ENCODE results near the gene TTLL1.

The TTLL1 gene

GRCh38 chr22:43088984-43089717 lies at the start of gene TTLL1:
TTLL1 (minus strand) TSS chr22:43089391; CDS start chr22:43075586, 13,805 bp downstream.
- Histone ChIP-seq H3K9ac (ENCODE audit: low read depth, low read length) (peak within 1 kb of the TSS; percentile 56), H3K4me3 (ENCODE audit: low read depth, low read length) (peak within 1 kb of the TSS; percentile 90), H3K4me1 (ENCODE audit: control insufficient read depth, insufficient read depth, low read length) (no peaks in the 10 kb centered on the region), H3K27me3 (ENCODE audit: control insufficient read depth, insufficient read depth, low read length) (no peaks in the 10 kb centered on the region), H3K36me3 (ENCODE audit: control insufficient read depth, insufficient read depth, low read length) (no peaks in the 10 kb centered on the region), H3K9me3 (ENCODE audit: control insufficient read depth, insufficient read depth, low read length) (no peaks in the 10 kb centered on the region)

GRCh38 chr22:43136801-43137200 lies 47.6 kb upstream of the TTLL1 start:
- H3K9ac ChIP-seq (ENCODE audit: low read depth, low read length): no peak overlapping the region
- H3K36me3 ChIP-seq (ENCODE audit: control insufficient read depth, insufficient read depth, low read length): peaks cover 25% of the 10 kb centered on the region
- no peaks in the 10 kb centered on the region for H3K9me3 ChIP-seq (ENCODE audit: control insufficient read depth, insufficient read depth, low read length)
- H3K4me3 ChIP-seq (ENCODE audit: low read depth, low read length): no peak overlapping the region
- H3K4me1 ChIP-seq (ENCODE audit: control insufficient read depth, insufficient read depth, low read length): no peaks in the 10 kb centered on the region
- H3K27me3 ChIP-seq (ENCODE audit: control insufficient read depth, insufficient read depth, low read length): no peaks in the 10 kb centered on the region

- Histone ChIP-seq H3K4me1 (ENCODE audit: control insufficient read depth, insufficient read depth, low read length) (no peaks in the 10 kb centered on the region), H3K27me3 (ENCODE audit: control insufficient read depth, insufficient read depth, low read length) (no peaks in the 10 kb centered on the region), H3K9me3 (ENCODE audit: control insufficient read depth, insufficient read depth, low read length) (no peaks in the 10 kb centered on the region), H3K4me3 (ENCODE audit: low read depth, low read length) (no peak overlapping the region), H3K36me3 (ENCODE audit: control insufficient read depth, insufficient read depth, low read length) (peaks cover 25% of the 10 kb centered on the region), H3K9ac (ENCODE audit: low read depth, low read length) (no peak overlapping the region)
Measured at GRCh38 chr22:43136255-43136654, 47.1 kb upstream of the TTLL1 start.

- Histone ChIP-seq H3K4me3 (ENCODE audit: low read depth, low read length) (no peak overlapping the region), H3K9ac (ENCODE audit: low read depth, low read length) (no peak overlapping the region), H3K9me3 (ENCODE audit: control insufficient read depth, insufficient read depth, low read length) (no peaks in the 10 kb centered on the region), H3K27me3 (ENCODE audit: control insufficient read depth, insufficient read depth, low read length) (no peaks in the 10 kb centered on the region), H3K36me3 (ENCODE audit: control insufficient read depth, insufficient read depth, low read length) (peaks cover 25% of the 10 kb centered on the region), H3K4me1 (ENCODE audit: control insufficient read depth, insufficient read depth, low read length) (no peaks in the 10 kb centered on the region)
Measured at GRCh38 chr22:43135565-43135964, 46.4 kb upstream of the TTLL1 start.

GRCh38 chr22:43134553-43134952 lies 45.4 kb upstream of the TTLL1 start:
- no peak overlapping the region for H3K9ac ChIP-seq (ENCODE audit: low read depth, low read length)
- H3K4me1 ChIP-seq (ENCODE audit: control insufficient read depth, insufficient read depth, low read length): peaks cover 2% of the 10 kb centered on the region

GRCh38 chr22:43133401-43133800 lies 44.2 kb upstream of the TTLL1 start:
- H3K36me3 ChIP-seq (ENCODE audit: control insufficient read depth, insufficient read depth, low read length): peaks cover 21% of the 10 kb centered on the region
- H3K27me3 ChIP-seq (ENCODE audit: control insufficient read depth, insufficient read depth, low read length): no peaks in the 10 kb centered on the region
- no peak overlapping the region for H3K9ac ChIP-seq (ENCODE audit: low read depth, low read length)
- peaks cover 4% of the 10 kb centered on the region for H3K4me1 ChIP-seq (ENCODE audit: control insufficient read depth, insufficient read depth, low read length)
- H3K4me3 ChIP-seq (ENCODE audit: low read depth, low read length): no peak overlapping the region
- no peaks in the 10 kb centered on the region for H3K9me3 ChIP-seq (ENCODE audit: control insufficient read depth, insufficient read depth, low read length)

More at GRCh38 chr22:43134553-43134952, 45.4 kb upstream of the TTLL1 start:
- no peaks in the 10 kb centered on the region for H3K27me3 ChIP-seq (ENCODE audit: control insufficient read depth, insufficient read depth, low read length)
- no peaks in the 10 kb centered on the region for H3K9me3 ChIP-seq (ENCODE audit: control insufficient read depth, insufficient read depth, low read length)
- peaks cover 25% of the 10 kb centered on the region for H3K36me3 ChIP-seq (ENCODE audit: control insufficient read depth, insufficient read depth, low read length)
- H3K4me3 ChIP-seq (ENCODE audit: low read depth, low read length): no peak overlapping the region

- no peaks in the 10 kb centered on the region for H3K9me3 ChIP-seq (ENCODE audit: control insufficient read depth, insufficient read depth, low read length)
- H3K4me3 ChIP-seq (ENCODE audit: low read depth, low read length): no peak overlapping the region
- peaks cover 4% of the 10 kb centered on the region for H3K4me1 ChIP-seq (ENCODE audit: control insufficient read depth, insufficient read depth, low read length)
- H3K36me3 ChIP-seq (ENCODE audit: control insufficient read depth, insufficient read depth, low read length): peaks cover 14% of the 10 kb centered on the region
- no peaks in the 10 kb centered on the region for H3K27me3 ChIP-seq (ENCODE audit: control insufficient read depth, insufficient read depth, low read length)
- H3K9ac ChIP-seq (ENCODE audit: low read depth, low read length): no peak overlapping the region
Measured at GRCh38 chr22:43131773-43132501, 42.7 kb upstream of the TTLL1 start.

GRCh38 chr22:43129426-43130425 lies 40.5 kb upstream of the TTLL1 start:
- Histone ChIP-seq H3K27me3 (ENCODE audit: control insufficient read depth, insufficient read depth, low read length) (no peaks in the 10 kb centered on the region), H3K36me3 (ENCODE audit: control insufficient read depth, insufficient read depth, low read length) (peaks cover 5% of the 10 kb centered on the region), H3K4me1 (ENCODE audit: control insufficient read depth, insufficient read depth, low read length) (peaks cover 4% of the 10 kb centered on the region), H3K9me3 (ENCODE audit: control insufficient read depth, insufficient read depth, low read length) (no peaks in the 10 kb centered on the region), H3K4me3 (ENCODE audit: low read depth, low read length) (no peak overlapping the region), H3K9ac (ENCODE audit: low read depth, low read length) (no peak overlapping the region)

- no peaks in the 10 kb centered on the region for H3K27me3 ChIP-seq (ENCODE audit: control insufficient read depth, insufficient read depth, low read length)
- H3K4me3 ChIP-seq (ENCODE audit: low read depth, low read length): no peak overlapping the region
- no peaks in the 10 kb centered on the region for H3K36me3 ChIP-seq (ENCODE audit: control insufficient read depth, insufficient read depth, low read length)
- H3K9ac ChIP-seq (ENCODE audit: low read depth, low read length): no peak overlapping the region
- H3K9me3 ChIP-seq (ENCODE audit: control insufficient read depth, insufficient read depth, low read length): no peaks in the 10 kb centered on the region
- H3K4me1 ChIP-seq (ENCODE audit: control insufficient read depth, insufficient read depth, low read length): peaks cover 4% of the 10 kb centered on the region
Measured at GRCh38 chr22:43128928-43129424, 39.8 kb upstream of the TTLL1 start.

GRCh38 chr22:43128116-43128515 lies 38.9 kb upstream of the TTLL1 start:
- H3K9ac ChIP-seq (ENCODE audit: low read depth, low read length): no peak overlapping the region
- peaks cover 4% of the 10 kb centered on the region for H3K4me1 ChIP-seq (ENCODE audit: control insufficient read depth, insufficient read depth, low read length)
- no peaks in the 10 kb centered on the region for H3K9me3 ChIP-seq (ENCODE audit: control insufficient read depth, insufficient read depth, low read length)
- no peaks in the 10 kb centered on the region for H3K27me3 ChIP-seq (ENCODE audit: control insufficient read depth, insufficient read depth, low read length)
- H3K36me3 ChIP-seq (ENCODE audit: control insufficient read depth, insufficient read depth, low read length): no peaks in the 10 kb centered on the region
- H3K4me3 ChIP-seq (ENCODE audit: low read depth, low read length): no peak overlapping the region

GRCh38 chr22:43127166-43127908 lies 38.1 kb upstream of the TTLL1 start:
- Histone ChIP-seq H3K36me3 (ENCODE audit: control insufficient read depth, insufficient read depth, low read length) (no peaks in the 10 kb centered on the region), H3K9ac (ENCODE audit: low read depth, low read length) (no peak overlapping the region), H3K4me3 (ENCODE audit: low read depth, low read length) (no peak overlapping the region), H3K9me3 (ENCODE audit: control insufficient read depth, insufficient read depth, low read length) (no peaks in the 10 kb centered on the region), H3K4me1 (ENCODE audit: control insufficient read depth, insufficient read depth, low read length) (peaks cover 4% of the 10 kb centered on the region), H3K27me3 (ENCODE audit: control insufficient read depth, insufficient read depth, low read length) (no peaks in the 10 kb centered on the region)

Data from iPS-15b (cell line).